ENCODE measurements around the gene LENEP.

Gene LENEP

DNA sequence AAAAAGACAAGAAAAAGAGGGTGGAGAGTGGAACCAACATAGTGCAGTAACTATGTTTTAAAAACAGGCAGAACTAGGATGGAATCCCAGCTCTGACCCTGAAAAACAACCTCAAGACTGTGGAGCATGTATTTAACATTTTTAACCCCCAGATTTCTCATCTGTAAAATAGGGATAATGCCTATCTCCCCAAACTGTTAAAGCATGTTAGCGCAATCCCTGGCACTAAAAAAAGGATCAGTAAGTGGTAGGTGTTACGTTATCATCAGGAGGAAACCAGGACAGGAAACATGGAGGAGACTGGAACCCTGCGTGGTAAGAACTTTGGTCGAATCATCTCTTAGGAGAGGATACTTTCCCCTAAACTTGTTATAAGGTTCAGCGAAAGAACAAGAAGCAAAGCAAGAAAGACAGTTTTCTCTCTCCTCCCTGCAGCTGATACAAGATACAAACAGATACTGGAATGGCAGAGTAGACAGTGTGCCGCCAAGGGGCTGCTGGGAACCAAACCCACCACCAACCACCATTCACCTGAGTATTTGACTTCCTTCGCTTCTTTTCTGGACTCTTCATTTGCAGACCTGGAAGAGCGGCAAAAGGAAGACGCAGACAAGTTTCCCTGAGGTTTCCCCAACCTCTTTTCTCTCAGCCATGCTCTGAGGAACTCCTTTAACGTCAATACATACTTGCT lies 32.8 kb upstream of the LENEP start:
- DNase-seq (ENCODE audit: low spot score) = no peak

- DNase-seq (ENCODE audit: low spot score) = peak; percentile 64
These were observed 31.9 kb upstream of the LENEP start, which contains the start of gene PYGO2 for GRCh38 chr1:154961207-154962155. PYGO2 (minus strand) TSS chr1:154961782; CDS start chr1:154961576, 206 bp downstream.

DNA sequence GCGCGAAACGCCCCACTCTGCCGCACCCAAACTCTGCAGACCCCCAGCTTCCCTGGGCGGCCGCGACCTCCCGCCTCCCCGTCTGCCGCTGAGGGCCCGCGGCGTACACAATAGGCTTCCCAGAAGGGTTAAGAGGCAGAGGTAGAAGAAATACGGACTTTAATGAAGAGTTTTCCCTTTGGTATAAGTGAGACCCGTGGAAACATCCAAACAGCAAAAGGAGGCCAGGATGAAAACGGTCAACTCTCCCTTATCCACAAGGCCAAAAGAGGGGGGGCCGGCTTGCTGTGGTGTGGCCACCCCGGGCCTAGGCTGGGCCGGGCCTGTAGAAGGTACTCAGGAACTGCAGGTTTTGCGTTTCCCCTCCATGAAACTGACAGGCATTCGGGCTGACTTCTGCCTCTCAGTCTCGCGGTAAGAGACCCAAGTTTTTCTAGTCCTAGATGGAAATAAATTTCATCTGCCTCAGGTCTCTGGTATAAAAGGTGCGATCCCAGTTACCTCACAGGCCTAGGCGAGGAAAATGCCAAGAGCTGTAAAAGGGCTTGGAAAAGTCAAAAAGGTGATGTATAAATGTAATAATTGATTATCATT lies 31.1 kb upstream of the LENEP start:
- DNase-seq (ENCODE audit: low spot score) = no peak

DNA sequence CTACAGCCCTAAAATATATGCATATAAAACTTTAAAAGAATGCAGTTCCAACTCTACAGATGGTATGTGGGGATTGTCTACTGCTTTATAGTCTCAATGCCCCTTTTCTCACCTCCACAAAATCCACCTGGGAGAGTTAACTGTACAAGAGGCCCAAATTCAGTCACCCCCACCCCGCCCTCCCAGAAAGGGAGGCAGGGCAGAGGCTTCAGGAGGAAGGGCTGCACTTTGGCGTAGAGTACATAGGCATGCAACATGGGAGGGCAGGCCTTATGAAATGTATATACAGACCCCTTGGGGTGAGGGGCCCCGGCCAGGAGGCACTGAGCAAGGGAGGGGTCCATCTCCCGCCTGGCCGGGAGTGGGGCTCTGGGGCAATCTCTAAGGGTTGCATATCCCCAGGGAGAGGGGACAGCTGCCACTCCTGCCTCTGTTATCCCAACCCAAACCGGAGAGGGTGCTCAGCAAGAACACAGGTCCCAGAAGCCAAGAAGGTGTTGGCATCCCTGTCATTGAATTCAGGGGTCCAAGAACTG lies 30.5 kb upstream of the LENEP start:
- no peak for DNase-seq (ENCODE audit: low spot score)

- DNase-seq (ENCODE audit: low spot score) = no peak
These were observed 29.7 kb upstream of the LENEP start for GRCh38 chr1:154963643-154964042.

GRCh38 chr1:154964359-154964758 lies 29.0 kb upstream of the LENEP start:
- DNase-seq (ENCODE audit: low spot score) = no peak

- no peak for DNase-seq (ENCODE audit: low spot score)
These were observed 27.3 kb upstream of the LENEP start for GRCh38 chr1:154966111-154966510.

DNA sequence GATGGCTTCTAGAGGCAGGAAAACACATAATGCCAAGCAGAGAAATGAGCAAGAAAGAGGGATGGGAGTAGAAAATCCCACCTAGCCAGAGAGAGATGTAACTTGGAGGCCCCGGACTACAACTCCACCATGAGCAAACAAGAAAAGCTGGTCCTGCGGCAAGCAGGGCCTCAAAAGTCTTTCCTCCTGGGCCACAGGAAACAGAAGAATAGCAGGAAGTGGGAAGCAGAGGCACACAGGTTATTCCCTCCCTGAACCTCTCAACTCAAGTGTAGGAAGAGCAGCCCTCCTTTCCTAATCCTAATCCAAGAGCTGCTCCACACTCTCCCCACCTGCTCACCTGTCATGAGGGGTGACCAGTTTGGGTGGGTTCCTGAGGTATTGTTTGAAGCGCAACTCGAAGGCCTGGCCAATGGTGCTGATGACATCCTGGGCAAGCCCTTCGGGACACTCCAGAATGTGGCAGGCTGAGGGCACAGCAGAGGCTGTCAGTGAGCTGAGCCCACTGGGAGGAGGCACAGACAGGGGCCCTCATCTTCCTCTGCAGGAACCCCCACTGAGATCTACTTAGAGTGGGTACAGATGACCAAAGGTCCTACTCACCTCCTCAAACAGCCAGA lies 25.9 kb upstream of the LENEP start:
- no peak for DNase-seq (ENCODE audit: low spot score)

DNA sequence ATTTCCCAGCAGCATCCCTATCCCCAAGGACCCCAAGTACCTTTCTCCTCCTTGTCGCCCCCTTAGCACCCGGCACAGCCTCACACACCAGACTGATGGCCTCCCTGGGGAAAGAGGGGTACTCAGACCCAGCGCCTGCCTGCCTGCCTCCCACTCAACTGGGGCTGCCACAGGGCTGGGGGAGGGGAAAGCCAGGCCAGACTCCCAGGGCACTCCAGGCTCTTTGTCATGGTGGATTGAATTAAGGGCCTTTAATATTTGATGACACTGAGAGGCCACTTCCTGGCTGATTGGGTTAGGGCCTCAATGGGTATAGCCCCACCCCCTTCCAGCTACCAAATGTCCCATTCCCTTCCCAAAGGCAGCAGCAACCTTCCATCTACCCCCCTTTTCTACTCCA lies 24.7 kb upstream of the LENEP start:
- no peak for DNase-seq (ENCODE audit: low spot score)

DNA sequence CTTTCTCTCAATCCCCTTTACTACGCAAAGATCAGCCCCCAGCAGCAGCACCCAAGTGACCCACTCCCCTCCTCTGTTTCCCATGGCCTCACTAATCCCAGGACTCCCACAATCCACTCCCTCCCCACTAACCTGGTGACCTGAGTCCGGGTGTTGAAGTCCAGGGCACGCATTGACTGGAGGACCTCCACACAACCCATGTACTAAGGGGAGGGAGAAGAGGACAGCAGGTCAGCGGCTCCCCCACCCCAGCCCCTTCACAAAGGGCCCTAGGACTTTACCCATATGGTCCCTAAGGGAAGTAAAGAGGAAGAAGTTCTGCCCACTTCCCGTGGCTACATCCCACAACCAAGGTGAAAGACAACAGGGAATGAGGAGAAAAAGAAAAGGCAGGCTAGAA lies 24.1 kb upstream of the LENEP start:
- no peak for DNase-seq (ENCODE audit: low spot score)

DNA sequence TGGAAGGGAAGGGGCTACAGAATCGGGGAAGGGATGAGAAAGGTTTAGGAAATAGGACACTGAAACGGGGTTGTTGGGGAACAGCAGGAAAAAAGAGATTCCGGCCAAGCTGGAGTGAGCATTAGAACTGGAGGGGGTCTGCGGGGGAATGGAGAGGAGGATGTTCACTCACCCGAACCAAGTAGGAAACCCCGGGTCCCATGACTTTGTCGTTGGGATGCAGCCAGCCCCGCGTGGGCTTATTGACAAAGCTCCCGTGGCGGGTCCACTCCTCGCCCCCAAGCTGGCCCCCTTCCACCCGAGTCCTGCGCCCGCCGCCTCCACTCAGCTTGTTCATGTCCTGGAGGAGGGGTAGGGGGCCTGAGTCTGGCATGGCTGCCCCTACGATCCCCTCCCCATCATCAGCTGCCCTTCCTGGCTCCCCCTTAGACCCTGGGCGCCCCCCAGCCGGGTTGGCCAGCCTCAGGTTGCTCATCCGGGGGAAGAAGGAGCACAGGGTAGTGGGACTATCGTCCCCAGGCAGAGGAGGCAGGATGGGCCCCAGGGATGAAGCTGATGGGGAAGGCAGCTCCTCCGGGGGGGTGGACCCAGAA lies 23.4 kb upstream of the LENEP start:
- no peak for DNase-seq (ENCODE audit: low spot score)

GRCh38 chr1:154970631-154971340 lies 22.6 kb upstream of the LENEP start, which contains the start of gene SHC1:
SHC1 (minus strand) TSS chr1:154970747; CDS start chr1:154970526, 221 bp downstream.
- peak; percentile 80 for DNase-seq (ENCODE audit: low spot score)

- no peak for DNase-seq (ENCODE audit: low spot score)
These were observed 21.9 kb upstream of the LENEP start for GRCh38 chr1:154971341-154971998.

- DNase-seq (ENCODE audit: low spot score) = no peak
These were observed 21.2 kb upstream of the LENEP start for GRCh38 chr1:154972213-154972516.

- peak; percentile 41 for DNase-seq (ENCODE audit: low spot score)
These were observed 20.7 kb upstream of the LENEP start for GRCh38 chr1:154972517-154973343.

DNA sequence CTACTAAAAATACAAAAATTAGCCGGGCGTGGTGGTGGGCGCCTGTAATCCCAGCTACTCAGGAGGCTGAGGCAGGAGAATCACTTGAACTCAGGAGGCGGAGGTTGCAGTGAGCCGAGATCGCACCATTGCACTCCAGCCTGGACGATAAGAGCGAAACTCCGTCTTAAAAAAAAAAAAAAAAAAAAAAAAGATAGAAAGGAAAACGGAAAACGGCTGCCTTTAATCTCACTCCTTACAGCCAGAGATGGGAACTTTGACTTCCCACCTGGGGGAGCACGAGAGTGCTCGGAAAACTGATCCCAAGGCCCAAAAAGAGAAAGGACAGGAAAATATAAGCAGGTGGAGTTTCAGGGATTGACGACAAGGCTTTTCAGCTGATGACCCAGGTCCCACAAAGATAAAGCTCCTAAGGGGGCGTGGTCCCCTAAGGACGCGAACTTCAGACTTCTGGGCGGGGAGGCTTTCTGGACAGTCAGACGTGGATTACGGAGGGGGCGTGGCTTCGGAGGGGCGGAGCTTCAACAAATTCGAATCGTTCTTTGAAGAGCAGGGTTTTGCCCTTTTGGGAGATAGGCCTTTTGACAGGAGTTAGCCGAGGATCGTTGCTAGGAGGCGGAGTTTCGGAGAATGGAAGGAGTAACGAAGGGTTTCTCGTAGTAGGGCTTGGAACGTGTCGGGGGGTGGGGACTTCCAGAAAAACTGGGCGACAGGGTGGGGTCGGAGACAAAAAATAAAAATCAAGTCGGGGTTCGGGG lies 19.9 kb upstream of the LENEP start:
- DNase-seq (ENCODE audit: low spot score) = peak; percentile 85

DNA sequence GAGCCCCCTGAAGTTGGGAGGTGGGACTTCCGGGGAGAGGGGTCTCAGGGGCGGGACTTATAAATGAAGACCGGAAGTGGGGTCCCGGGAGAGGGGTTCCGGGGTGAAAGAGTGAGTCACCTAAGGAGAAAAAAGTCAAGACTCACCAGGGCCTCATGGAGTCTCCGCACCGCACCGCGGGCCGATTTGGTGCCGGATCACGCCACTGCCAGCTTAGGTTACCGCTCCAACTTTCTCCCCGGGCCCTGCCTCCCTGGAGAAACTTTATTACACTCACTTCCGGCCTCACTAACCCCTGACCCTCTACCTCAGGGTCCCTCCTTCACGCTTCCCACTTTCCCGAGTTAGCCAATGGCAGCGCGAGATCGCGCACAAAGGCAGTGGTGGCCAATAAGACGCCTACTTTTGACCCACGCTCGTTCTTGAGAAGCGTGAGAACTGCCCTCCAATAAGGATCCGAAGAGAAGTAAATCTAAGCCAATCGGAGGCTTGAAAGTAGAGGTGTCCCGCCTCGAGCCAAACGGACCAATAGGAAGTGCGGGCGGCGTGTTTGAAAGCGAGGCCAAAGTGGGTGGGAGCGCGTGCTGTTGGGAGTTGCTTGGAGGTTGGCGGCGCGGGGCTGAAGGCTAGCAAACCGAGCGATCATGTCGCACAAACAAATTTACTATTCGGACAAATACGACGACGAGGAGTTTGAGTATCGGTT lies 19.1 kb upstream of the LENEP start, which contains the start of gene CKS1B:
CKS1B (plus strand) TSS at position 580 of the 706 bp plus-strand sequence; CDS start at position 645, 65 bp downstream.
- peak; percentile 100 for DNase-seq (ENCODE audit: low spot score)

- peak; percentile 93 for DNase-seq (ENCODE audit: low spot score)
These were observed 18.5 kb upstream of the LENEP start for GRCh38 chr1:154974808-154975408.
